H1 (cell line): ENCODE results near the gene MMP24OS. TPM values are rescaled to one million over a fixed set of nuclear protein-coding genes. Genes with fewer than 3 reads are reported as not detected.

ENCODE experiments used
- CTCF ChIA-PET: fragments of 300-600 bp; sonication (Branson Sonifier 250); formaldehyde crosslinking; loops from one replicate; lab custom pipeline; 2021; ENCODE audit not compliant: partially characterized antibody; lab: Charles Lee
- POLR2A ChIA-PET: fragments of 300-600 bp; sonication (Branson Sonifier 250); formaldehyde crosslinking; loops from one replicate; lab custom pipeline; 2021; ENCODE audit warnings: inconsistent platforms; ENCODE audit not compliant: partially characterized antibody; lab: Charles Lee
- DNase-seq, 2 experiments: peaks; one replicate each; pipeline versions ENCODE4 v3.0.0 to v3.0.0-alpha.2; 2010 to 2022; ENCODE audit warnings: low spot score in 2 of 2, low read depth in 1 of 2, mixed read lengths in 1 of 2
- FAIRE-seq: peaks from 2 replicates; lab custom pipeline; 2011; peaks lifted over from hg19 to GRCh38; lab: Jason Lieb, UNC
- H2AFZ ChIP-seq: 2 replicates; pipeline ENCODE4 v1.8.1; 2012; ENCODE audit warnings: low read length, inconsistent platforms
- H2AK5ac ChIP-seq: 2 replicates; pipeline ENCODE4 v1.6.1; 2013; ENCODE audit warnings: low read depth, low read length
- H2BK120ac ChIP-seq: replicated peaks from 2 replicates; pipeline ENCODE3; 2013; ENCODE audit warnings: low read depth, low read length, inconsistent platforms
- H2BK12ac ChIP-seq: 2 replicates; pipeline ENCODE4 v1.6.1; 2013; ENCODE audit warnings: low read depth, low read length
- H2BK15ac ChIP-seq: 2 replicates; pipeline ENCODE4 v1.6.1; 2013; ENCODE audit warnings: low read length
- H2BK20ac ChIP-seq: 2 replicates; pipeline ENCODE4 v1.6.1; 2013; ENCODE audit warnings: low read length
- H2BK5ac ChIP-seq: 2 replicates; pipeline ENCODE4 v1.6.1; 2013; ENCODE audit warnings: low read depth, low read length
- H3K14ac ChIP-seq: 2 replicates; pipeline ENCODE4 v1.6.1; 2013; ENCODE audit warnings: inconsistent platforms; ENCODE audit not compliant: insufficient read length
- H3K18ac ChIP-seq: 2 replicates; pipeline ENCODE4 v1.6.1; 2013; ENCODE audit warnings: low read length; ENCODE audit errors: extremely low read depth
- H3K23ac ChIP-seq: 2 replicates; pipeline ENCODE4 v1.6.1; 2013; ENCODE audit warnings: inconsistent platforms; ENCODE audit not compliant: insufficient read length
- H3K23me2 ChIP-seq: 2 replicates; pipeline ENCODE4 v1.6.1; 2013; ENCODE audit warnings: low read depth, low read length
- H3K27ac ChIP-seq: 2 replicates; pipeline ENCODE4 v1.6.1; 2011; ENCODE audit warnings: low read depth, low read length, inconsistent platforms
- H3K27me3 ChIP-seq, 4 experiments: replicated peaks in 1 of 4; 1 replicate in 1 of 4; 2 replicates in 3 of 4; pipeline versions ENCODE4 v1.6.1 to v1.8.1; 2011 to 2013; ENCODE audit warnings: low read length in 3 of 4, mild to moderate bottlenecking in 3 of 4, inconsistent platforms in 2 of 4, mixed read lengths in 2 of 4, moderate library complexity in 1 of 4; ENCODE audit not compliant: control insufficient read depth in 3 of 4, insufficient read depth in 3 of 4; ENCODE audit errors: extremely low read depth in 1 of 4
- H3K36me3 ChIP-seq, 4 experiments: 2 replicates each; pipeline versions ENCODE4 v1.6.1 to v1.8.1; 2011 to 2013; ENCODE audit warnings: mild to moderate bottlenecking in 4 of 4, low read length in 3 of 4, moderate library complexity in 2 of 4, control low read depth in 1 of 4, inconsistent platforms in 1 of 4; ENCODE audit not compliant: insufficient read depth in 4 of 4, control insufficient read depth in 2 of 4
- H3K4ac ChIP-seq: replicated peaks from 2 replicates; pipeline ENCODE3; 2013; ENCODE audit warnings: low read length, low read depth, mixed read lengths, inconsistent platforms; ENCODE audit not compliant: insufficient read length
- H3K4me1 ChIP-seq, 4 experiments: replicated peaks in 1 of 4; 1 replicate in 1 of 4; 2 replicates in 3 of 4; pipeline versions ENCODE4 v1.6.1 to v1.8.1; 2011 to 2013; ENCODE audit warnings: low read length in 3 of 4, inconsistent platforms in 2 of 4, mixed read lengths in 1 of 4; ENCODE audit not compliant: insufficient read depth in 4 of 4, control insufficient read depth in 3 of 4
- H3K4me2 ChIP-seq, 2 experiments: 2 replicates each; pipeline versions ENCODE4 v1.6.1 to v1.8.1; 2011 to 2013; ENCODE audit warnings: low read depth in 2 of 2, low read length in 2 of 2, control low read depth in 1 of 2, inconsistent platforms in 1 of 2, mild to moderate bottlenecking in 1 of 2; ENCODE audit not compliant: insufficient read depth in 1 of 2
- H3K4me3 ChIP-seq, 4 experiments: fragments of 200-600, 300-600 bp in 1 of 4; sonication (generic), shearing (Covaris generic), sonication (Bioruptor Twin) in 1 of 4; 2 replicates each; pipeline versions ENCODE4 v1.5.1 to v1.8.1; 2011 to 2016; ENCODE audit warnings: low read length in 4 of 4, low read depth in 3 of 4, control low read depth in 2 of 4, inconsistent platforms in 2 of 4, mild to moderate bottlenecking in 2 of 4, mixed read lengths in 1 of 4, moderate library complexity in 1 of 4; ENCODE audit not compliant: insufficient read depth in 2 of 4; ENCODE audit errors: extremely low read depth in 1 of 4
- H3K56ac ChIP-seq: replicated peaks from 2 replicates; pipeline ENCODE3; 2013; ENCODE audit warnings: low read depth, mild to moderate bottlenecking, mixed read lengths, low read length, inconsistent platforms; ENCODE audit not compliant: insufficient read length
- H3K79me1 ChIP-seq: 2 replicates; pipeline ENCODE4 v1.6.1; 2013; ENCODE audit warnings: low read depth, low read length, control low read depth
- H3K79me2 ChIP-seq, 2 experiments: 2 replicates each; pipeline versions ENCODE4 v1.6.1 to v1.8.1; 2012 to 2013; ENCODE audit warnings: low read length in 2 of 2, mild to moderate bottlenecking in 2 of 2, inconsistent platforms in 1 of 2; ENCODE audit not compliant: insufficient read depth in 2 of 2, control insufficient read depth in 1 of 2
- H3K9ac ChIP-seq, 4 experiments: replicated peaks in 1 of 4; 1 replicate in 1 of 4; 2 replicates in 3 of 4; pipeline versions ENCODE4 v1.6.1 to v1.8.1; 2011 to 2013; ENCODE audit warnings: low read depth in 3 of 4, low read length in 3 of 4, control low read depth in 2 of 4, mild to moderate bottlenecking in 2 of 4, moderate library complexity in 2 of 4, inconsistent platforms in 1 of 4; ENCODE audit errors: extremely low read depth in 1 of 4
- H3K9me3 ChIP-seq, 2 experiments: 2 replicates each; pipeline versions ENCODE4 v1.6.1 to v1.8.1; 2012 to 2013; ENCODE audit warnings: mild to moderate bottlenecking in 2 of 2, moderate library complexity in 2 of 2, control low read depth in 1 of 2, inconsistent platforms in 1 of 2, low read depth in 1 of 2, low read length in 1 of 2, mixed read lengths in 1 of 2; ENCODE audit not compliant: insufficient read depth in 2 of 2
- H4K20me1 ChIP-seq, 2 experiments: replicated peaks in 1 of 2; 2 replicates each; pipeline versions ENCODE3 to v1.8.1; 2011 to 2013; ENCODE audit warnings: inconsistent platforms in 2 of 2, low read length in 2 of 2, mild to moderate bottlenecking in 1 of 2; ENCODE audit not compliant: insufficient read depth in 2 of 2, control insufficient read depth in 1 of 2
- H4K5ac ChIP-seq: 2 replicates; pipeline ENCODE4 v1.6.1; 2013; ENCODE audit warnings: low read length, low read depth, mixed read lengths, inconsistent platforms; ENCODE audit not compliant: insufficient read length
- H4K8ac ChIP-seq: 2 replicates; pipeline ENCODE4 v1.8.0; 2013; ENCODE audit warnings: mild to moderate bottlenecking, moderate library complexity, low read length, inconsistent platforms; ENCODE audit not compliant: insufficient read depth; ENCODE audit errors: extremely low read depth
- H4K91ac ChIP-seq: replicated peaks from 2 replicates; pipeline ENCODE3; 2013; ENCODE audit warnings: low read length, mixed read lengths, inconsistent platforms; ENCODE audit not compliant: insufficient read length
- CTCF ChIP-seq, 3 experiments: IDR thresholded peaks; 1 replicate in 2 of 3; 2 replicates in 1 of 3; pipeline versions ENCODE4 v1.5.1 to v1.6.1; 2011; ENCODE audit warnings: low read length in 3 of 3, mild to moderate bottlenecking in 3 of 3, inconsistent platforms in 2 of 3, low read depth in 1 of 3, moderate library complexity in 1 of 3; ENCODE audit not compliant: insufficient read depth in 1 of 3; ENCODE audit errors: control extremely low read depth in 1 of 3
- JUND ChIP-seq: IDR thresholded peaks from 2 replicates; pipeline ENCODE4 v1.6.1; 2011; ENCODE audit warnings: mild to moderate bottlenecking, improper control_type of control experiment, low read length
- WGBS, 2 experiments: shearing (Covaris generic) in 1 of 2; methylation state at CpG; one replicate each; pipeline versions ENCODE4 v1.1.6 to v1.1.7; 2013 to 2015; ENCODE audit warnings: low lambda C conversion rate in 2 of 2, mixed read lengths in 2 of 2, inconsistent platforms in 1 of 2, low coverage in 1 of 2, missing lambda C conversion rate in 1 of 2; ENCODE audit not compliant: insufficient replicate concordance in 2 of 2, insufficient coverage in 1 of 2, insufficient read length in 1 of 2; ENCODE audit errors: extremely low coverage in 1 of 2, missing lambda C conversion rate in 1 of 2; 5-methylcytosine and 5-hydroxymethylcytosine counted together
- polyA plus RNA-seq, 7 experiments: library from polyadenylated mRNA; depleted of rRNA in 3 of 7; stranded (reverse) in 5 of 7; unstranded in 2 of 7; fragments of >200 nt in 5 of 7; fragments of 200-250 nt in 2 of 7; gene quantifications; 1 replicate in 5 of 7; 2 replicates in 1 of 7; 4 replicates in 1 of 7; pipeline versions ENCODE4 v1.2.1 to v1.2.3, GENCODE V29; 2011 to 2013; ENCODE audit warnings: missing spikeins in 2 of 7, mixed read lengths in 2 of 7
- total RNA-seq: library from RNA; stranded (reverse); fragmentation: NEBNext Ultra II Directional; extraction: Animal tissue kit (Norgen Biotek cat#: 25700); gene quantifications from 2 replicates; pipeline ENCODE4 v1.2.1, GENCODE V29; 2021

The MMP24OS gene
- total and polyA plus RNA-seq, 2 of the 8 experiments (the other 6 are each of a cell fraction or from before 2014, with no cell fraction given) = 19.0 to 21.3 TPM

GRCh38 chr20:35248641-35249475, 29.1 kb downstream of the MMP24OS start:
- H2BK5ac ChIP-seq = no peak overlapping the region
- H3K4me2 ChIP-seq = no peak overlapping the region
- no peak for TF ChIP-seq CTCF (IDR thresholded peaks at IDR 0.05; ENCODE audit: control extremely low read depth in 1 of 3, insufficient read depth in 1 of 3, low read depth in 1 of 3, low read length in 3 of 3)
- no peak for TF ChIP-seq JUND
- H3K23ac ChIP-seq = no peak overlapping the region
- no peaks in the 10 kb centered on the region for H3K27me3 ChIP-seq
- no peak overlapping the region for H3K9ac ChIP-seq
- no peak overlapping the region for H2BK15ac ChIP-seq
- no peak overlapping the region for H3K56ac ChIP-seq
- FAIRE-seq (no peak), DNase-seq (no peak)
- no peaks in the 10 kb centered on the region for H3K79me1 ChIP-seq
- no peak overlapping the region for H2AK5ac ChIP-seq
- H3K4me3 ChIP-seq = no peak overlapping the region
- H3K27ac ChIP-seq = no peak overlapping the region
- no peak overlapping the region for H2BK20ac ChIP-seq
- H3K79me2 ChIP-seq = no peaks in the 10 kb centered on the region
- H3K36me3 ChIP-seq = peaks cover 0 to 10% (median 0%) of the 10 kb centered on the region in 4 experiments; a peak in 3 of 8 replicates
- no peak overlapping the region for H2BK120ac ChIP-seq
- no peak overlapping the region for H3K4ac ChIP-seq
- no peaks in the 10 kb centered on the region for H3K9me3 ChIP-seq
- H3K23me2 ChIP-seq = no peaks in the 10 kb centered on the region
- H3K18ac ChIP-seq = no peak overlapping the region; the same call in 1 of the 2 replicates
- H2BK12ac ChIP-seq = no peak overlapping the region
- no peaks in the 10 kb centered on the region for H4K20me1 ChIP-seq
- no peak overlapping the region for H3K14ac ChIP-seq
- POLR2A ChIA-PET = interaction anchor here (1.0 to 7.5 kb wide), 5 partner anchors 10 to 102 kb away, joined by 3 to 52 read pairs (median 3); partner anchors contain the start of genes EDEM2 and EIF6
- H3K4me1 ChIP-seq = peaks cover 0 to 3% (median 0%) of the 10 kb centered on the region in 4 experiments; a peak in 1 of 7 replicates
- H4K91ac ChIP-seq = no peak overlapping the region
- H4K8ac ChIP-seq = no peak overlapping the region; the same call in 1 of the 2 replicates
- CTCF ChIA-PET = interaction anchor here (0.7 to 1.4 kb wide), 4 partner anchors 19 to 40 kb away, joined by 3 to 5 read pairs (median 4); no protein-coding TSS in a partner anchor
- WGBS, 2 experiments = 91% methylated on average over 9 of the region's 9 CpGs; no CpG with 5 or more reads in 1 of the 2 experiments
- no peak overlapping the region for H2AFZ ChIP-seq
- H4K5ac ChIP-seq = no peak overlapping the region
